SH-SY5Y (cell line): ENCODE measurements around the gene SLC44A5.

Experiments used
- GATA2 ChIP-seq: IDR thresholded peaks from 2 replicates; pipeline ENCODE4 v1.6.1; 2011; ENCODE audit warnings: mild to moderate bottlenecking, low read depth, low read length
- GATA3 ChIP-seq: IDR thresholded peaks from 2 replicates; pipeline ENCODE4 v1.6.1; 2011; ENCODE audit warnings: low read depth, mild to moderate bottlenecking, low read length, moderate library complexity

DNA sequence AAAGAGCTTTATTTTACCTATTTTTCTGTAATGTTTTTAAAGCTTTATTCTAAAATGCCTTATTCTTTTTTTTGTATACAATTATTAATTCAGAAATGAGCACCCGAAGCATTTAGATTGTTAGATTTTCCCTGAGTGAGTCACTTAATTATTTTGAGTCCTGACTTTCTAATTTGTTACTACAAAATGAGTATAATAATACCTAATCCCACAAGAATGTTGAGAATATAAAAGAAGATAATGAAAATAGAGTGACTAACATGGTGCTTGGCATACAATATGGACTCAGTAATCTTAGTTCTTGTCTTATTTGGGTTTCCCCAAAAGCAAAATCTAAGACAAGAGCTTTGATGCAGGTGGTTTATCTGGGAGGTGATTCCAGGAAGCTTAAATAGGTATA is 334.5 kb downstream of the SLC44A5 start:
- TF ChIP-seq GATA2 (no peak), GATA3 (no peak)
